ENCODE data around the gene DLGAP1. TPM values are rescaled to one million over a fixed set of nuclear protein-coding genes. Genes with fewer than 3 reads are reported as not detected.

DLGAP1 gene
- total RNA-seq, 1 experiment from 2014 or later = 23.2 TPM

- H3T11ph ChIP-seq (ENCODE audit: low read length) = no peak overlapping the region
- Mint-ChIP-seq H3K36me3 (ENCODE audit: insufficient read depth in 1 of 3, low read depth in 3 of 3) (no peaks in the 10 kb centered on the region; a peak in 1 of 7 replicates), H3K9me3 (no peaks in the 10 kb centered on the region), H3K4me3 (no peak overlapping the region), H3K27me3 (ENCODE audit: low read depth) (no peaks in the 10 kb centered on the region), H3K27ac (no peak overlapping the region), H3K4me1 (peaks cover 9 to 13% of the 10 kb centered on the region in 2 experiments; a peak in 3 of 4 replicates)
- H4K91ac ChIP-seq (ENCODE audit: insufficient read length, low read depth, low read length) = no peak overlapping the region
- no peaks in the 10 kb centered on the region for H3K9me3 ChIP-seq (ENCODE audit: control insufficient read depth, low read depth, low read length)
- no peaks in the 10 kb centered on the region for H4K20me1 ChIP-seq (ENCODE audit: control insufficient read depth, insufficient read depth, insufficient read length)
- no peaks in the 10 kb centered on the region for H3K27me3 ChIP-seq (ENCODE audit: insufficient read depth, low read length)
- no peak overlapping the region for H2BK12ac ChIP-seq (ENCODE audit: insufficient read length, low read depth, low read length)
- no peaks in the 10 kb centered on the region for H3K23me2 ChIP-seq (ENCODE audit: insufficient read length, low read depth, low read length, poor library complexity, severe bottlenecking)
- H2BK120ac ChIP-seq (ENCODE audit: low read depth, low read length, poor library complexity, severe bottlenecking) = no peak overlapping the region
- H2BK20ac ChIP-seq (ENCODE audit: low read depth, low read length, poor library complexity, severe bottlenecking) = no peak overlapping the region
- no peaks in the 10 kb centered on the region for H3K79me1 ChIP-seq (ENCODE audit: insufficient read depth, low read depth, low read length, poor library complexity, severe bottlenecking)
- H3K4me1 ChIP-seq (ENCODE audit: insufficient read depth, low read length) = no peaks in the 10 kb centered on the region
- no peak overlapping the region for H3K4ac ChIP-seq (ENCODE audit: low read depth, low read length)
- no peak overlapping the region for H2AK5ac ChIP-seq (ENCODE audit: insufficient read length, low read length)
- H4K8ac ChIP-seq (replicated peaks; ENCODE audit: insufficient read length, low read depth, low read length) = no peak overlapping the region
- no CpG with 5 or more reads among the region's 2 CpGs for WGBS (ENCODE audit: extremely low coverage, insufficient read length, low lambda C conversion rate)
- no peak overlapping the region for H3K9ac ChIP-seq (ENCODE audit: extremely low read depth, insufficient read length, low read length)
- H4K5ac ChIP-seq (ENCODE audit: insufficient read length, low read depth, low read length) = no peak overlapping the region
- no peak overlapping the region for H2BK15ac ChIP-seq (ENCODE audit: low read depth, low read length)
- no peaks in the 10 kb centered on the region for H3K79me2 ChIP-seq (ENCODE audit: insufficient read depth, low read length)
- no peak overlapping the region for H2BK5ac ChIP-seq (ENCODE audit: insufficient read length, low read length)
- no peak overlapping the region for H3K4me2 ChIP-seq (ENCODE audit: insufficient read depth, insufficient read length, low read length)
- no peak for DNase-seq
- H2AFZ ChIP-seq (ENCODE audit: low read length) = no peak overlapping the region
- H3K14ac ChIP-seq (ENCODE audit: insufficient read depth, low read length) = no peak overlapping the region
- H3K27ac ChIP-seq (ENCODE audit: insufficient read length, low read depth, low read length) = no peak overlapping the region
- H3K18ac ChIP-seq (ENCODE audit: insufficient read length, low read depth, low read length) = no peak overlapping the region
- H3K56ac ChIP-seq (ENCODE audit: insufficient read length, low read depth, low read length) = no peak overlapping the region
- TF ChIP-seq, protein P1, sequence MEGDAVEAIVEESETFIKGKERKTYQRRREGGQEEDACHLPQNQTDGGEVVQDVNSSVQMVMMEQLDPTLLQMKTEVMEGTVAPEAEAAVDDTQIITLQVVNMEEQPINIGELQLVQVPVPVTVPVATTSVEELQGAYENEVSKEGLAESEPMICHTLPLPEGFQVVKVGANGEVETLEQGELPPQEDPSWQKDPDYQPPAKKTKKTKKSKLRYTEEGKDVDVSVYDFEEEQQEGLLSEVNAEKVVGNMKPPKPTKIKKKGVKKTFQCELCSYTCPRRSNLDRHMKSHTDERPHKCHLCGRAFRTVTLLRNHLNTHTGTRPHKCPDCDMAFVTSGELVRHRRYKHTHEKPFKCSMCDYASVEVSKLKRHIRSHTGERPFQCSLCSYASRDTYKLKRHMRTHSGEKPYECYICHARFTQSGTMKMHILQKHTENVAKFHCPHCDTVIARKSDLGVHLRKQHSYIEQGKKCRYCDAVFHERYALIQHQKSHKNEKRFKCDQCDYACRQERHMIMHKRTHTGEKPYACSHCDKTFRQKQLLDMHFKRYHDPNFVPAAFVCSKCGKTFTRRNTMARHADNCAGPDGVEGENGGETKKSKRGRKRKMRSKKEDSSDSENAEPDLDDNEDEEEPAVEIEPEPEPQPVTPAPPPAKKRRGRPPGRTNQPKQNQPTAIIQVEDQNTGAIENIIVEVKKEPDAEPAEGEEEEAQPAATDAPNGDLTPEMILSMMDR (conservative IDR thresholded peaks at IDR 0.05) = no peak
- no peak overlapping the region for H3K23ac ChIP-seq (ENCODE audit: insufficient read length, low read depth, low read length)
Measured at GRCh38 chr18:3901811-3902210, 553.3 kb downstream of the DLGAP1 start.
